Epithelial cell of proximal tubule (primary cell): ENCODE measurements around the gene DNTTIP2. TPM values are rescaled to one million over a fixed set of nuclear protein-coding genes. Genes with fewer than 3 reads are reported as not detected.

Experiments used
- DNase-seq: peaks from one replicate; pipeline ENCODE4 v3.0.0-alpha.2; 2011; ENCODE audit warnings: low read depth
- H3K4me3 ChIP-seq: 2 replicates; pipeline ENCODE4 v1.5.1; 2011; ENCODE audit warnings: low read depth, mild to moderate bottlenecking, low read length
- total RNA-seq: library from RNA; depleted of rRNA; stranded (reverse); fragments of >200 nt; gene quantifications from 2 replicates; pipeline ENCODE4 v1.2.3, GENCODE V29; 2015
- TF ChIP-seq, protein P1 (sequence below): conservative IDR thresholded peaks from 2 replicates; pipeline ENCODE4 v1.5.1; 2012; ENCODE audit warnings: low read depth, mild to moderate bottlenecking, low read length

The DNTTIP2 gene
- total RNA-seq, 1 donor from 2014 or later, result 41.6 TPM

DNA sequence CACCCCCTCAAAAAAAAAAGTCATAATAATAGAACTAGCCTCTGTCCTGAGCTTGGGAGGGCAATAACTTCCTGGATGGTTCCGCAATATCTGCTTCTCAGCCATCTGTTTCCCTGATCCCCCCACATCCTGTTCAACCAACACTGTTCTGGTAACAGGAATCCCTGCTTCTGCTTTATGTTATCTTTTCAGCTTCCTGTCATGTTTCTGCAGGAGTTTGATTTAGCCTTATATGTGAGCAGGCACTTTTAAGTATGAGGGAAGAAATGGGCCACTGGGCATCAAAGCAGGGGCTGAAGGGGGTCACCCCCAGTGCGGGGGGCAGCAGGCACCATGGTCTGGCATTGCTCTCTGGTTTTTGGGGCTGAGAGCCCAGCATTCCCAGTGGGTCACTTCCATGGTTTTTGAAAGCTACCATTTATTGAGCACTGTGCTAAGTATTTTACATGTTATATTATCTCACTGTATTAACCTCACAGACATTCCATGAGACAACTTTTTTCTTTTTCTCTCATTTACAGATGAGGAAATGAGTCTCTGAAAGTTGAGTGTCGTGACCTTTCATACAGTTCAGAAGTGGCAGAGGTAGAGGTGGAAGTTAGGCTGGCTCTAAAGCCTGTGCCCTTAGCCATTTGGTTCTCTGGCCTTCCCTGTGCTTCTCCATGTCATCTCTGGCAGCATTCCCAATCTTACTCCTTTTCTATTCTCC lies 61.9 kb downstream of the DNTTIP2 start:
- DNase-seq, result no peak
- TF ChIP-seq, protein P1, sequence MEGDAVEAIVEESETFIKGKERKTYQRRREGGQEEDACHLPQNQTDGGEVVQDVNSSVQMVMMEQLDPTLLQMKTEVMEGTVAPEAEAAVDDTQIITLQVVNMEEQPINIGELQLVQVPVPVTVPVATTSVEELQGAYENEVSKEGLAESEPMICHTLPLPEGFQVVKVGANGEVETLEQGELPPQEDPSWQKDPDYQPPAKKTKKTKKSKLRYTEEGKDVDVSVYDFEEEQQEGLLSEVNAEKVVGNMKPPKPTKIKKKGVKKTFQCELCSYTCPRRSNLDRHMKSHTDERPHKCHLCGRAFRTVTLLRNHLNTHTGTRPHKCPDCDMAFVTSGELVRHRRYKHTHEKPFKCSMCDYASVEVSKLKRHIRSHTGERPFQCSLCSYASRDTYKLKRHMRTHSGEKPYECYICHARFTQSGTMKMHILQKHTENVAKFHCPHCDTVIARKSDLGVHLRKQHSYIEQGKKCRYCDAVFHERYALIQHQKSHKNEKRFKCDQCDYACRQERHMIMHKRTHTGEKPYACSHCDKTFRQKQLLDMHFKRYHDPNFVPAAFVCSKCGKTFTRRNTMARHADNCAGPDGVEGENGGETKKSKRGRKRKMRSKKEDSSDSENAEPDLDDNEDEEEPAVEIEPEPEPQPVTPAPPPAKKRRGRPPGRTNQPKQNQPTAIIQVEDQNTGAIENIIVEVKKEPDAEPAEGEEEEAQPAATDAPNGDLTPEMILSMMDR, result no peak
- no peak overlapping the region for H3K4me3 ChIP-seq

Other genes starting within 250 kb of the DNTTIP2 start
- gene BCAR3, start 197.4 kb downstream of the DNTTIP2 start, total RNA-seq, result 64.2 and 74.8 TPM in 2 replicates
- gene GCLM, start 30.2 kb upstream of the DNTTIP2 start, total RNA-seq, result 20.7 and 24.7 TPM in 2 replicates
- gene ABCA4, start 241.9 kb upstream of the DNTTIP2 start, total RNA-seq, result not detected in 2 replicates